K562 (cell line): ENCODE results near the gene GRM2.

Source experiments
- CEBPG ChIP-seq, 3 experiments: fragments of 200-800 bp in 1 of 3; sonication (Bioruptor generic) in 1 of 3; sonication (generic) in 1 of 3; formaldehyde crosslinking in 1 of 3; IDR thresholded peaks in 2 of 3; conservative IDR thresholded peaks in 1 of 3; 2 replicates each; pipeline versions ENCODE4 v1.6.1 to v1.8.0; 2016 to 2022; ENCODE audit warnings: missing compliant biosample characterization in 2 of 3, missing genetic modification characterization in 2 of 3, mild to moderate bottlenecking in 1 of 3, missing genetic modification reagents in 1 of 3
- CTCF ChIP-seq, 3 experiments: IDR thresholded peaks in 2 of 3; conservative IDR thresholded peaks in 1 of 3; 2 replicates each; pipeline ENCODE4 v1.5.1; 2011 to 2012; ENCODE audit warnings: low read length in 3 of 3, mild to moderate bottlenecking in 3 of 3, control low read depth in 2 of 3, improper control_type of control experiment in 1 of 3, inconsistent platforms in 1 of 3, low read depth in 1 of 3, mixed read lengths in 1 of 3, moderate library complexity in 1 of 3; ENCODE audit not compliant: insufficient read depth in 2 of 3
- EP300 ChIP-seq: IDR thresholded peaks from 2 replicates; pipeline ENCODE4 v1.6.1; 2012; ENCODE audit warnings: low read length, improper control_type of control experiment
- HDAC1 ChIP-seq, 2 experiments: fragments of 450-650 bp; IDR thresholded peaks; 2 replicates each; pipeline ENCODE4 v1.6.1; 2016 to 2017; ENCODE audit warnings: inconsistent platforms in 1 of 2, mild to moderate bottlenecking in 1 of 2, moderate library complexity in 1 of 2
- HMGXB4 ChIP-seq: sonication (generic); formaldehyde crosslinking; IDR thresholded peaks from 2 replicates; pipeline ENCODE4 v1.8.1; 2023; ENCODE audit warnings: mild to moderate bottlenecking, missing genetic modification reagents
- HNRNPLL ChIP-seq: fragments of 200-400 bp; formaldehyde crosslinking; IDR thresholded peaks from 2 replicates; pipeline ENCODE4 v1.6.1; 2017; ENCODE audit warnings: low read length, low read depth, mild to moderate bottlenecking; ENCODE audit not compliant: poor library complexity, severe bottlenecking
- NR2F6 ChIP-seq: fragments of 450-650 bp; formaldehyde crosslinking; IDR thresholded peaks from 2 replicates; pipeline ENCODE4 v1.4.0; 2020; ENCODE audit warnings: mild to moderate bottlenecking
- PCBP1 ChIP-seq: fragments of 200-400 bp; formaldehyde crosslinking; IDR thresholded peaks from 2 replicates; pipeline ENCODE4 v1.6.1; 2018; ENCODE audit warnings: mild to moderate bottlenecking, low read depth, low read length; ENCODE audit not compliant: poor library complexity, severe bottlenecking
- POLR2A ChIP-seq: fragments of 450-650 bp; conservative IDR thresholded peaks from 2 replicates; pipeline ENCODE4 v1.6.1; 2016
- RCOR1 ChIP-seq, 2 experiments: IDR thresholded peaks; 2 replicates each; pipeline ENCODE4 v1.6.1; 2012; ENCODE audit warnings: low read depth in 2 of 2, low read length in 2 of 2, borderline replicate concordance in 1 of 2, improper control_type of control experiment in 1 of 2
- ZBTB7A ChIP-seq: IDR thresholded peaks from 2 replicates; pipeline ENCODE4 v1.6.1; 2011; ENCODE audit warnings: low read depth, mild to moderate bottlenecking, low read length, moderate library complexity, borderline replicate concordance; ENCODE audit not compliant: control insufficient read depth
- ZNF124 ChIP-seq: sonication (generic); formaldehyde crosslinking; IDR thresholded peaks from 2 replicates; pipeline ENCODE4 v1.8.1; 2022; ENCODE audit warnings: missing genetic modification reagents
- TF ChIP-seq, protein P1 (sequence below): sonication (generic); formaldehyde crosslinking; IDR thresholded peaks from 2 replicates; pipeline ENCODE4 v1.4.0; 2020; ENCODE audit warnings: mild to moderate bottlenecking, missing genetic modification reagents

DNA sequence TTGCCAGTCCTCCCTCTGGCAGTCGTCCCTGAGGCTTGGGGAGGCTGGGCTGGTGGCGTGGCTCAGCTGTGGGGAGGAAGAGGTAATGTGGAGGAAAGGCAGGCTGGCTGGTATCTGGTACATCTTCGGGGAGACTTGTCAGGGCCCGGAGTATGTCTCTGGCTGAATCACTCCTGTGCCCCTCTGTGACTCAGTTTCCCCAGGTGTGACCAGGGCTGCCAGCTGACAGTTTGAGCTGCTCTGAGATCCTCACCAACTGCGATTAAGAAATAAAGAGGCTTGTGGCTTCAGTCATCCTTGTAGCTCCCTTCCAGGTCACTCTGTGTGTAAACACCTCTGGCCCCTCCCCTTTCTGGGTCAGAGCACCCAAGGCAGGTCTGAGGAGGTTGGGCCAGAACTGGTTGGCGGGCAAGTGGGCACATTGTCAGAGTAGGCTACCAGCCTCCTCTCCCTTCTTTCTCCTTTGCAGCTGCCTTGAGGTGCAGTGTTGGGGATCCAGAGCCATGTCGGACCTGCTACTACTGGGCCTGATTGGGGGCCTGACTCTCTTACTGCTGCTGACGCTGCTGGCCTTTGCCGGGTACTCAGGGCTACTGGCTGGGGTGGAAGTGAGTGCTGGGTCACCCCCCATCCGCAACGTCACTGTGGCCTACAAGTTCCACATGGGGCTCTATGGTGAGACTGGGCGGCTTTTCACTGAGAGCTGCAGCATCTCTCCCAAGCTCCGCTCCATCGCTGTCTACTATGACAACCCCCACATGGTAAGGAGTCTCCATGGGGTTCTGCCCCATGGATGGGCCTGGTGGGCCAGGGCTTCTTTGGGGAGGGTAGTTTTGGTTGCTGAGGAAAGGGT is 32.8 kb upstream of the GRM2 start:
- no peak for TF ChIP-seq HDAC1 (IDR thresholded peaks at IDR 0.05)
- TF ChIP-seq CTCF (IDR thresholded peaks at IDR 0.05 in 2 of 3, conservative IDR thresholded peaks at IDR 0.05 in 1 of 3; ENCODE audit: insufficient read depth in 2 of 3, low read depth in 1 of 3, low read length in 3 of 3), result no peak
- TF ChIP-seq ZNF124 (CRISPR knock-in tag), result no peak
- no peak for TF ChIP-seq POLR2A
- TF ChIP-seq PCBP1, result no peak
- TF ChIP-seq ZBTB7A, result no peak
- no peak for TF ChIP-seq HNRNPLL
- no peak for TF ChIP-seq RCOR1 (IDR thresholded peaks at IDR 0.05; ENCODE audit: borderline replicate concordance in 1 of 2, low read depth in 2 of 2, low read length in 2 of 2)
- TF ChIP-seq HMGXB4, result no peak
- no peak for TF ChIP-seq EP300
- no peak for TF ChIP-seq CEBPG (CRISPR knock-in tag; IDR thresholded peaks at IDR 0.05)
- TF ChIP-seq CEBPG (tag; conservative IDR thresholded peaks at IDR 0.05 in 1 of 2, IDR thresholded peaks at IDR 0.05 in 1 of 2), result no peak
- no peak for TF ChIP-seq NR2F6 (CRISPR knock-in tag)
- TF ChIP-seq, protein P1, sequence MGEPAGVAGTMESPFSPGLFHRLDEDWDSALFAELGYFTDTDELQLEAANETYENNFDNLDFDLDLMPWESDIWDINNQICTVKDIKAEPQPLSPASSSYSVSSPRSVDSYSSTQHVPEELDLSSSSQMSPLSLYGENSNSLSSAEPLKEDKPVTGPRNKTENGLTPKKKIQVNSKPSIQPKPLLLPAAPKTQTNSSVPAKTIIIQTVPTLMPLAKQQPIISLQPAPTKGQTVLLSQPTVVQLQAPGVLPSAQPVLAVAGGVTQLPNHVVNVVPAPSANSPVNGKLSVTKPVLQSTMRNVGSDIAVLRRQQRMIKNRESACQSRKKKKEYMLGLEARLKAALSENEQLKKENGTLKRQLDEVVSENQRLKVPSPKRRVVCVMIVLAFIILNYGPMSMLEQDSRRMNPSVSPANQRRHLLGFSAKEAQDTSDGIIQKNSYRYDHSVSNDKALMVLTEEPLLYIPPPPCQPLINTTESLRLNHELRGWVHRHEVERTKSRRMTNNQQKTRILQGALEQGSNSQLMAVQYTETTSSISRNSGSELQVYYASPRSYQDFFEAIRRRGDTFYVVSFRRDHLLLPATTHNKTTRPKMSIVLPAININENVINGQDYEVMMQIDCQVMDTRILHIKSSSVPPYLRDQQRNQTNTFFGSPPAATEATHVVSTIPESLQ (CRISPR knock-in tag), result no peak
